NCI-H128 (cell line): ENCODE data around the gene SPDYE6.
"Not testable (repeated sequence)": the region's sequence is repeated elsewhere in the genome, so short reads cannot be mapped to it uniquely, and the experiment has no call there.

Experiments used
- DNase-seq: peaks from one replicate; lab custom pipeline; 2025; ENCODE audit not compliant: unreplicated experiment; lab: John Stamatoyannopoulos, UW

Gene SPDYE6

GRCh38 chr7:102318482-102318971 lies 37.7 kb downstream of the SPDYE6 start:
- no peak for DNase-seq

- no peak for DNase-seq
Observed at GRCh38 chr7:102317231-102318059, 38.8 kb downstream of the SPDYE6 start.

- DNase-seq, result no peak
Observed at GRCh38 chr7:102313997-102314780, 42.1 kb downstream of the SPDYE6 start.

- DNase-seq, result no peak
Observed at GRCh38 chr7:102312317-102312716, 43.9 kb downstream of the SPDYE6 start.

- DNase-seq, result no peak
Observed at GRCh38 chr7:102310414-102310815, 45.8 kb downstream of the SPDYE6 start.

GRCh38 chr7:102306916-102307677 lies 49.1 kb downstream of the SPDYE6 start:
- DNase-seq, result no peak

GRCh38 chr7:102305414-102306268 lies 50.6 kb downstream of the SPDYE6 start:
- no peak for DNase-seq

- DNase-seq, result no peak
Observed at GRCh38 chr7:102304668-102305067, 51.6 kb downstream of the SPDYE6 start.

GRCh38 chr7:102303669-102304422 lies 52.4 kb downstream of the SPDYE6 start:
- no peak for DNase-seq

- DNase-seq, result no peak
Observed at GRCh38 chr7:102302025-102302424, 54.2 kb downstream of the SPDYE6 start.

GRCh38 chr7:102301367-102301766 lies 54.9 kb downstream of the SPDYE6 start:
- not testable (repeated sequence) for DNase-seq

GRCh38 chr7:102300643-102301221 lies 55.5 kb downstream of the SPDYE6 start:
- no peak for DNase-seq

- no peak for DNase-seq
Observed at GRCh38 chr7:102297487-102298218, 58.6 kb downstream of the SPDYE6 start.

GRCh38 chr7:102296514-102296913 lies 59.7 kb downstream of the SPDYE6 start:
- no peak for DNase-seq

- no peak for DNase-seq
Observed at GRCh38 chr7:102296179-102296438, 60.1 kb downstream of the SPDYE6 start.
